GM12878 (cell line): ENCODE data around the gene TSPAN15. TPM values are rescaled to one million over a fixed set of nuclear protein-coding genes. Genes with fewer than 3 reads are reported as not detected.

Experiments
- ATAC-seq: fragments of 200-7000 bp; cut with Tn5 transposase; 3 replicates; pipeline ENCODE4 v1.9.1; 2020; ENCODE audit warnings: mild to moderate bottlenecking, moderate library complexity
- BruUV-seq: library from RNA; stranded (reverse); fragments of 400-500 nt; replicated peaks from 2 replicates; lab custom pipeline; 2021; lab: Mats Ljungman, UMichigan
- CTCF ChIA-PET: fragments of 300-600 bp; sonication (Branson Sonifier 250); formaldehyde crosslinking; extraction: SDS; loops from one replicate; lab custom pipeline; 2021; ENCODE audit warnings: inconsistent platforms; lab: Yijun Ruan, JAX
- POLR2A ChIA-PET: fragments of 350-600 bp; formaldehyde crosslinking; extraction: SDS; loops from one replicate; lab custom pipeline; 2021; ENCODE audit warnings: inconsistent platforms; lab: Charles Lee
- RAD21 ChIA-PET: fragments of 300-600 bp; sonication (Branson Sonifier 250); formaldehyde crosslinking; loops from one replicate; lab custom pipeline; 2023; ENCODE audit warnings: antibody characterized with exemption; ENCODE audit not compliant: unreplicated experiment; lab: Charles Lee
- SMC1A ChIA-PET: fragments of 300-600 bp; sonication (Branson Sonifier 250); formaldehyde crosslinking; loops from one replicate; lab custom pipeline; 2023; ENCODE audit not compliant: unreplicated experiment, uncharacterized antibody; lab: Charles Lee
- DNase-seq: peaks from one replicate; pipeline ENCODE4 v3.0.0-alpha.2; 2011; ENCODE audit warnings: low read depth, low spot score
- FAIRE-seq: peaks from 3 replicates; lab custom pipeline; 2011; peaks lifted over from hg19 to GRCh38; lab: Jason Lieb, UNC
- H2AFZ ChIP-seq: 2 replicates; pipeline ENCODE4 v1.6.0; 2011; ENCODE audit warnings: low read depth, low read length, control low read depth; ENCODE audit not compliant: control insufficient read depth
- H3K27ac ChIP-seq: 2 replicates; pipeline ENCODE4 v1.5.1; 2011; ENCODE audit warnings: control low read depth; ENCODE audit not compliant: control insufficient read depth, insufficient read depth
- H3K27me3 ChIP-seq, 2 experiments: replicated peaks in 1 of 2; 2 replicates each; pipeline versions ENCODE4 v1.6.0 to v1.6.1; 2011; ENCODE audit warnings: low read length in 1 of 2; ENCODE audit not compliant: control insufficient read depth in 2 of 2, insufficient read depth in 2 of 2
- H3K36me3 ChIP-seq, 2 experiments: 2 replicates each; pipeline ENCODE4 v1.5.1; 2011; ENCODE audit warnings: low read length in 1 of 2; ENCODE audit not compliant: control insufficient read depth in 2 of 2, insufficient read depth in 2 of 2
- H3K4me1 ChIP-seq: 2 replicates; pipeline ENCODE4 v1.6.1; 2011; ENCODE audit warnings: mild to moderate bottlenecking, low read length, moderate library complexity, mixed read lengths; ENCODE audit not compliant: control insufficient read depth, insufficient read depth
- H3K4me2 ChIP-seq: 2 replicates; pipeline ENCODE4 v1.6.0; 2011; ENCODE audit warnings: control low read depth; ENCODE audit not compliant: control insufficient read depth, insufficient read depth
- H3K4me3 ChIP-seq: fragments of 200-600 bp; sonication (generic); 2 replicates; pipeline ENCODE4 v1.5.1; 2016
- H3K79me2 ChIP-seq: 2 replicates; pipeline ENCODE4 v1.6.0; 2011; ENCODE audit warnings: low read length; ENCODE audit not compliant: control insufficient read depth, insufficient read depth
- H3K9ac ChIP-seq: 2 replicates; pipeline ENCODE4 v1.8.0; 2011; ENCODE audit warnings: low read length, control low read depth, mixed read lengths; ENCODE audit not compliant: control insufficient read depth, insufficient read depth
- H3K9me3 ChIP-seq: replicated peaks from 3 replicates; pipeline ENCODE4 v1.5.1; 2011; ENCODE audit warnings: mild to moderate bottlenecking, low read length; ENCODE audit not compliant: control insufficient read depth, insufficient read depth
- H4K20me1 ChIP-seq: 2 replicates; pipeline ENCODE4 v1.6.0; 2011; ENCODE audit not compliant: control insufficient read depth, insufficient read depth
- HDAC2 ChIP-seq: fragments of 200-600 bp; sonication (generic); IDR thresholded peaks from 2 replicates; pipeline ENCODE4 v1.6.1; 2017
- IKZF1 ChIP-seq: fragments of 450-650 bp; conservative IDR thresholded peaks from 2 replicates; pipeline ENCODE4 v1.6.1; 2017; ENCODE audit warnings: antibody characterized with exemption, mild to moderate bottlenecking
- MTA3 ChIP-seq: IDR thresholded peaks from 2 replicates; pipeline ENCODE4 v1.6.1; 2012; ENCODE audit warnings: low read length, inconsistent platforms, borderline replicate concordance
- MYC ChIP-seq: IDR thresholded peaks from 2 replicates; pipeline ENCODE4 v1.6.1; 2011; ENCODE audit warnings: mild to moderate bottlenecking, low read length, moderate library complexity, inconsistent platforms; ENCODE audit not compliant: insufficient read depth, insufficient replicate concordance, insufficient read length, severe bottlenecking
- NRF1 ChIP-seq: conservative IDR thresholded peaks from 2 replicates; pipeline ENCODE4 v1.6.1; 2011; ENCODE audit warnings: mild to moderate bottlenecking, low read depth, low read length, improper control_type of control experiment
- RFX5 ChIP-seq: IDR thresholded peaks from 2 replicates; pipeline ENCODE4 v1.6.1; 2011; ENCODE audit warnings: low read depth, low read length, improper control_type of control experiment
- SPI1 ChIP-seq: IDR thresholded peaks from 2 replicates; pipeline ENCODE4 v1.6.1; 2011; ENCODE audit warnings: low read depth, mild to moderate bottlenecking, low read length, moderate library complexity, borderline replicate concordance; ENCODE audit not compliant: insufficient read depth
- SUZ12 ChIP-seq: fragments of 200-600 bp; sonication (generic); IDR thresholded peaks from one replicate; pipeline ENCODE4 v1.6.1; 2018; ENCODE audit warnings: antibody characterized with exemption, mild to moderate bottlenecking; ENCODE audit not compliant: unreplicated experiment
- ZNF622 ChIP-seq: fragments of 450-650 bp; IDR thresholded peaks from 2 replicates; pipeline ENCODE4 v1.6.1; 2017; ENCODE audit warnings: mild to moderate bottlenecking, inconsistent platforms
- WGBS: methylation state at CpG from one replicate; pipeline ENCODE4 v1.1.6; 2016; ENCODE audit warnings: low lambda C conversion rate; ENCODE audit not compliant: insufficient replicate concordance, insufficient coverage; ENCODE audit errors: missing lambda C conversion rate; 5-methylcytosine and 5-hydroxymethylcytosine counted together
- in situ Hi-C: fragments of 300-500 bp; cut with MboI; formaldehyde crosslinking; loops from 9 replicates; pipeline ENCODE4 v1.14.3; 2018; ENCODE audit warnings: mixed read lengths
- intact Hi-C: fragments of 100-400 bp; cut with micrococcal nuclease; formaldehyde crosslinking; loops from one replicate; pipeline ENCODE4 v1.14.2; 2022; ENCODE audit not compliant: unreplicated experiment
- polyA plus RNA-seq, 11 experiments: library from polyadenylated mRNA; depleted of rRNA in 4 of 11; unstranded in 6 of 11; stranded (reverse) in 5 of 11; fragments of >200 nt; fragmentation: Nextera tagmentation in 4 of 11; fragmentation: Illumina TruSeq in 1 of 11; extraction: Ambion mirVana in 4 of 11; extraction: Trizol in 1 of 11; gene quantifications; 1 replicate in 1 of 11; 2 replicates in 10 of 11; pipeline versions ENCODE4 v1.2.1 to v1.2.3, GENCODE V29; 2011 to 2016; ENCODE audit warnings: inconsistent platforms in 2 of 11, missing spikeins in 2 of 11, low read depth in 1 of 11
- total RNA-seq, 4 experiments: library from RNA; depleted of rRNA in 3 of 4; stranded (reverse); fragments of >200 nt in 3 of 4; fragmentation: Illumina TruSeq in 1 of 4; extraction: Trizol in 1 of 4; gene quantifications; 2 replicates each; pipeline versions ENCODE4 v1.2.1 to v1.2.3, GENCODE V29; 2013 to 2021
- TF ChIP-seq, protein P1 (sequence below): fragments of 450-650 bp; IDR thresholded peaks from 2 replicates; pipeline ENCODE4 v1.6.1; 2016; ENCODE audit warnings: mild to moderate bottlenecking
- TF ChIP-seq, protein P2 (sequence below): IDR thresholded peaks from 2 replicates; pipeline ENCODE4 v1.6.1; 2011; ENCODE audit warnings: low read depth, low read length, improper control_type of control experiment, borderline replicate concordance
- TF ChIP-seq, protein P3 (sequence below): fragments of 450-650 bp; IDR thresholded peaks from 2 replicates; pipeline ENCODE4 v1.6.1; 2014; ENCODE audit warnings: mild to moderate bottlenecking

Gene TSPAN15
- total and polyA plus RNA-seq, 10 of the 15 experiments (the other 5 are each of a cell fraction or from before 2014, with no cell fraction given), result 1.3 to 8.5 (median 2.4) TPM; not detected in 2

DNA sequence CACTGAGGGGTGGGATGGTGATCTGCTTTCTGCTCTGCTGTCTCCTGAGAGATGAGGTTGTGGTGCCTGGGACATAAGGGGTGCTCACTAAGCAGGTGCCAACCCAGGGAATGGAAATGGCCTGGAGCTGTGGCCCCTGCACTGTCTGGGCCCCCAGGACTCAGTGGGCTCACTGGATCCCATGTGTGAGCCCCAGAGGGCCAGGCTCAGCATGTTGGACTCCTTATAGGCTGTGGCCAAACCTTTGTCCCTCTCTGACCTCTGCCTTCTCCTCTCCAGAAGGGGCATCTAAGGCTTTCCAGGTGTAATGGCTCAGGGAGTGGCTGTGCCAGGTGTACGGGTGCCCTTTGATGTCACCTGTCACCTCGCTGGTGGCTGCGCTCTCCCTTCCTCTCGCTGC, 65.5 kb downstream of the TSPAN15 start:
- Histone ChIP-seq H3K4me2 (no peak overlapping the region), H3K9ac (no peak overlapping the region), H3K4me3 (no peak overlapping the region), H3K79me2 (no peaks in the 10 kb centered on the region), H3K9me3 (no peaks in the 10 kb centered on the region), H3K27me3 (no peaks in the 10 kb centered on the region; a peak in 1 of 4 replicates), H4K20me1 (no peaks in the 10 kb centered on the region), H3K36me3 (no peaks in the 10 kb centered on the region), H2AFZ (no peak overlapping the region), H3K4me1 (no peaks in the 10 kb centered on the region), H3K27ac (no peak overlapping the region)
- WGBS, result 19% methylated on average over 4 of the region's 4 CpGs
- ChIA-PET SMC1A (interaction anchor here (4.2 kb wide), 1 partner anchor 120 kb away, joined by 66 read pairs; no protein-coding TSS in a partner anchor), CTCF (interaction anchor here (8.5 kb wide), 1 partner anchor 123 kb away, joined by 189 read pairs; no protein-coding TSS in a partner anchor), POLR2A (no interaction called here), RAD21 (interaction anchor here (6.0 kb wide), 1 partner anchor 120 kb away, joined by 59 read pairs; no protein-coding TSS in a partner anchor)
- no TSS peak for BruUV-seq
- FAIRE-seq, result no peak
- no peak for TF ChIP-seq ZNF622
- TF ChIP-seq HDAC2, result no peak
- intact Hi-C loops, result loop anchor here (5.0 to 10.0 kb wide), 2 partner anchors 286 to 398 kb away; partner anchors contain the start of gene COL13A1
- in situ Hi-C loops, result loop anchor here (5.0 kb wide), 2 partner anchors 121 to 201 kb away; no protein-coding TSS in a partner anchor
- no peak for ATAC-seq
- DNase-seq, result no peak

DNA sequence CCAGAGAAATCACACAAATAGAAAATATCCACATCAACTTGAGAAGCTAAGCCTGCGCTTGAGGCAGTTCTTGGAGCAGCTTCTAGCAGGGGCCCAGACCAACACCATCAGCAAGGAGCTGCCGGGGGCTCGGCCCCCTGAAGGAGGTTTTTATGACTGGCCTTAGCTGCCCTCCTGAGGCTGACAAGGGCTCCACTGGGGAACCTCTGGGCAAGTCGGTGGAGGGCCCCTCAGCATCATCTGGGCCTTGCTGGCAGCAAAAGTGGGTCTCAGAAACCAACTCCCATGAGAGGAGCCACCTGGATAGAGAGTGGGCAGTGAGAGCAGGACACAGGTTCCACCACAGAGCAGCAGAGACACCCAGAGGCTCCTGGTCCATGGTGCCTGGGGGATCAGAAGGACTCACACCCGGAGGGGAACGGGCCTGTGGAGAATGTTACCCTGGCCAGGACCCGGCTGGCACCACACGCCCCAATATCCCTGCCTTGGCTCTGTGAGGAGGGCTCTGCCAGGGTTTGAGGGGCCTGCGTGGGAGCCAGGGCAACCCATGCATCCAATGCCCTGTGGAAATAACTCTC, 66.1 kb downstream of the TSPAN15 start:
- H3K9me3 ChIP-seq, result no peaks in the 10 kb centered on the region
- no peak overlapping the region for H3K4me2 ChIP-seq
- no peak overlapping the region for H2AFZ ChIP-seq
- POLR2A ChIA-PET, result no interaction called here
- SMC1A ChIA-PET, result interaction anchor here (4.2 kb wide), 1 partner anchor 120 kb away, joined by 66 read pairs; no protein-coding TSS in a partner anchor
- RAD21 ChIA-PET, result interaction anchor here (6.0 kb wide), 1 partner anchor 119 kb away, joined by 59 read pairs; no protein-coding TSS in a partner anchor
- H3K4me3 ChIP-seq, result no peak overlapping the region
- BruUV-seq, result no TSS peak
- intact Hi-C loops, result loop anchor here (5.0 to 10.0 kb wide), 2 partner anchors 285 to 397 kb away; partner anchors contain the start of gene COL13A1
- no peak overlapping the region for H3K27ac ChIP-seq
- in situ Hi-C loops, result loop anchor here (5.0 kb wide), 2 partner anchors 120 to 200 kb away; no protein-coding TSS in a partner anchor
- FAIRE-seq (no peak), ATAC-seq (no peak), DNase-seq (no peak)
- H3K79me2 ChIP-seq, result no peaks in the 10 kb centered on the region
- H3K36me3 ChIP-seq, result no peaks in the 10 kb centered on the region
- CTCF ChIA-PET, result interaction anchor here (8.5 kb wide), 1 partner anchor 122 kb away, joined by 189 read pairs; no protein-coding TSS in a partner anchor
- WGBS, result 18% methylated on average over 9 of the region's 9 CpGs
- no peaks in the 10 kb centered on the region for H4K20me1 ChIP-seq
- no peaks in the 10 kb centered on the region; a peak in 1 of 4 replicates for H3K27me3 ChIP-seq
- no peak overlapping the region for H3K9ac ChIP-seq
- H3K4me1 ChIP-seq, result no peaks in the 10 kb centered on the region
- TF ChIP-seq SPI1 (no peak), MTA3 (no peak), MYC (no peak), RFX5 (no peak), NRF1 (no peak), SUZ12 (no peak), IKZF1 (no peak)
- TF ChIP-seq, protein P1, sequence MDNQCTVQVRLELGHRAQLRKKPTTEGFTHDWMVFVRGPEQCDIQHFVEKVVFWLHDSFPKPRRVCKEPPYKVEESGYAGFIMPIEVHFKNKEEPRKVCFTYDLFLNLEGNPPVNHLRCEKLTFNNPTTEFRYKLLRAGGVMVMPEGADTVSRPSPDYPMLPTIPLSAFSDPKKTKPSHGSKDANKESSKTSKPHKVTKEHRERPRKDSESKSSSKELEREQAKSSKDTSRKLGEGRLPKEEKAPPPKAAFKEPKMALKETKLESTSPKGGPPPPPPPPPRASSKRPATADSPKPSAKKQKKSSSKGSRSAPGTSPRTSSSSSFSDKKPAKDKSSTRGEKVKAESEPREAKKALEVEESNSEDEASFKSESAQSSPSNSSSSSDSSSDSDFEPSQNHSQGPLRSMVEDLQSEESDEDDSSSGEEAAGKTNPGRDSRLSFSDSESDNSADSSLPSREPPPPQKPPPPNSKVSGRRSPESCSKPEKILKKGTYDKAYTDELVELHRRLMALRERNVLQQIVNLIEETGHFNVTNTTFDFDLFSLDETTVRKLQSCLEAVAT, result no peak
- TF ChIP-seq, protein P2, sequence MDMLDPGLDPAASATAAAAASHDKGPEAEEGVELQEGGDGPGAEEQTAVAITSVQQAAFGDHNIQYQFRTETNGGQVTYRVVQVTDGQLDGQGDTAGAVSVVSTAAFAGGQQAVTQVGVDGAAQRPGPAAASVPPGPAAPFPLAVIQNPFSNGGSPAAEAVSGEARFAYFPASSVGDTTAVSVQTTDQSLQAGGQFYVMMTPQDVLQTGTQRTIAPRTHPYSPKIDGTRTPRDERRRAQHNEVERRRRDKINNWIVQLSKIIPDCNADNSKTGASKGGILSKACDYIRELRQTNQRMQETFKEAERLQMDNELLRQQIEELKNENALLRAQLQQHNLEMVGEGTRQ, result no peak
- TF ChIP-seq, protein P3, sequence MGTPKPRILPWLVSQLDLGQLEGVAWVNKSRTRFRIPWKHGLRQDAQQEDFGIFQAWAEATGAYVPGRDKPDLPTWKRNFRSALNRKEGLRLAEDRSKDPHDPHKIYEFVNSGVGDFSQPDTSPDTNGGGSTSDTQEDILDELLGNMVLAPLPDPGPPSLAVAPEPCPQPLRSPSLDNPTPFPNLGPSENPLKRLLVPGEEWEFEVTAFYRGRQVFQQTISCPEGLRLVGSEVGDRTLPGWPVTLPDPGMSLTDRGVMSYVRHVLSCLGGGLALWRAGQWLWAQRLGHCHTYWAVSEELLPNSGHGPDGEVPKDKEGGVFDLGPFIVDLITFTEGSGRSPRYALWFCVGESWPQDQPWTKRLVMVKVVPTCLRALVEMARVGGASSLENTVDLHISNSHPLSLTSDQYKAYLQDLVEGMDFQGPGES, result no peak
